HG02885 (cell line): Measurements from ENCODE around the gene ERLIN1.
"Not testable (repeated sequence)": the region's sequence is repeated elsewhere in the genome, so short reads cannot be mapped to it uniquely, and the experiment has no call there.

Experiments
- ATAC-seq: cut with Tn5 transposase; IDR thresholded peaks from one replicate; pipeline ENCODE4 v1.9.1; 2021; ENCODE audit warnings: mild to moderate bottlenecking; ENCODE audit not compliant: unreplicated experiment, poor library complexity

The ERLIN1 gene

DNA sequence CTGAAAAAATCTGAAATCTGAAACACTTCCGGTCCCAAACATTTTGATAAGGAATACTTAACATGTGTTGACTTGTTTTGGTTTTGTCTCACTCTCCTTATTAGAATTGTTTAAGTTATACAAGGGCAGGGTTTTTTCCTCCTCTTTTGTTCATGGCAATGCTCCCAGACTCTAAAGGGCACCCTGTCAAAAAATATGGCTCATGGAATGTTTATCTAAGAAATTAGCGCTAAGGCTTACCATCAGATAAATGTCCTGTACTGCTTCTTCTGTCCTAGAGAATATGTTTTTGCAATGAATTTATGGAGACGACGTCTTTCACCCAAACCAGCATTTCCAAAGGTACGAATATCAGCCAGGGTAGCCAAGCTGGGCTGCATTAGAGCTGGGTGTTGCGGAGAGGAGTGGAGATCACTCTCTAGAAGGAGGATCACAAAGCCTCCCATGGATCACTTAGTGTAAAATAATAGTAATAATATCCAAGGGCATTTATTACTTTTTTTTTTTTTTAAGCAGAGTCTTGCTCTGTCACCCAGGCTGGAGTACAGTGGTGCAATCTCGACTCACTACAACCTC, 46.8 kb downstream of the ERLIN1 start:
- ATAC-seq, result no peak

GRCh38 chr10:100135486-100135885, 50.3 kb downstream of the ERLIN1 start:
- ATAC-seq, result no peak

DNA sequence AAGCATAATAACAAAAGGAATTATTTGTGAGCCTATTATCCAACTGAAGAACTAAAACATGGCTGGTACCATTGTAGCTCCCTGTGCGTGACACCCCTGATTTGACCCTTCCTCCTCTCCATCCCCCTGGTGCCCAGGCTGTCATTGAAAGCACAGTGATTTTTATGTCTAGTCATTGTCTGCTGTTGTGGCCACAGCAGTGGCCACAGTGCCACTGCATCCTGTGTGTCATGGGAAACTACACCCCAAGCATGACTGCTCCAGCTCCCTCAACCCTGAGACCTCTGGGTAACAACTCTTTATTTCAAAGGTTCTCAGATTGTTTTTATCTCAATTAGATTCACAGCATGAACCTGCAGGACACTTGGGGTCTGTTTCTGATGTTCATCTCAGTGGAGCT, 52.0 kb downstream of the ERLIN1 start:
- no peak for ATAC-seq

GRCh38 chr10:100132427-100132826, 53.4 kb downstream of the ERLIN1 start:
- no peak for ATAC-seq

- no peak for ATAC-seq
Observed at GRCh38 chr10:100131571-100131970, 54.3 kb downstream of the ERLIN1 start.

DNA sequence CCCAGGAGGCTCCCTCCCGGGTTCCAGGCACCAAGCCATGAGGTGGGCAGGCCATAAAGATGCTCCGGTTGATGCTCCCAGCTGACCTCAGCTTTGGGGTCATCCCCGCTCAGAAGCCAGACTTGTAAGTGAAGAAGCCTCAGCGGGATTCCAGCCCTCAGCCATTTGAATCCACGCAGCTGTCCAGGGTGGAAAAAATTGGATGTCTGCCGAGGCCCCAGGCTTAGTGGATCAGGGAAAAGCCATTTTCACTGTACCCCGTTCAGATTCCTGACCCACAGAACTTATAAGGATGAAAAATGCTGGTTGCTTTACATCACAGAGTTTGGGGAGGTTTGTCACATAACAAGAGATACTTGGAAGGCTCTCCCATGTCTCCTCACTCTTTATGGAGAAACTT, 55.0 kb downstream of the ERLIN1 start:
- ATAC-seq, result no peak

GRCh38 chr10:100129424-100129823, 56.4 kb downstream of the ERLIN1 start:
- ATAC-seq, result no peak

- ATAC-seq, result no peak
Observed at GRCh38 chr10:100128951-100129350, 56.9 kb downstream of the ERLIN1 start.

DNA sequence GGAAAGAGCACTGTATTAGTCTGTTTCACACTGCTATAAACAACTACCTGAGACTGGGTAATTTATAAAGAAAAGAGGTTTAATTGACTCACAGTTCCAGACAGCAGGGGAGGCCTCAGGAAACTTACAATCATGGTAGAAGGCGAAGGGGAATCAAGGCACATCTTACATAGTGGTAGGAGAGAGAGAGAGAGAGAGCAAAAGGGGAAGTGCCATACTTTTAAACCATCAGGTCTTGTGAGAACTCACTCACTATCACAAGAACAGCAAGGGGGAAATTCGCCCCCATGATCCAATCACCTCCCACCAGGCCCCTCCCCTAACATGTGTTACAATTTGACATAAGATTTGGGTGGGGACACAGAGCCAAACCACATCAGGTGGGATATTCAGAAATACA, 60.5 kb downstream of the ERLIN1 start:
- ATAC-seq, result not testable (repeated sequence)

- ATAC-seq, result no peak
Observed at GRCh38 chr10:100124097-100124496, 61.7 kb downstream of the ERLIN1 start.

DNA sequence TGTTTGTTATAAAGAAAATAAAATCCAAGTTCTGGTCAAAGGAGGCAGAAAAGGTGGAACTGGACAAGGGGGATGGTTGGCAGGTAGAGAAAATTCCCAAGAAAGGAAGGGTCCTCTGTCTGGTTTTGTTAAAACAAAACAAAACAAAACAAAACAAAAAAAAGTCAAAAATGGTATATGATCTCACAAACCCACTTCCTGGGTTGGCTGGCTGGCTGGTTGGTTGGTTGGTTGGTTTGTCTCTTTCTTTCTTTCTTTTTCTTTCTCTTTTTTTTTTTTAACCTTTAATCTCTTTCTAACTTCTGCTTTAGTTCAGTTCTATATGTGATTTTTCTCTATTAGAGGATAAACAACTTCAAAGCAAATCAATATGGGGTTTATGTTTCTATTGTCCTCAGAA, 63.0 kb downstream of the ERLIN1 start:
- ATAC-seq, result no peak

DNA sequence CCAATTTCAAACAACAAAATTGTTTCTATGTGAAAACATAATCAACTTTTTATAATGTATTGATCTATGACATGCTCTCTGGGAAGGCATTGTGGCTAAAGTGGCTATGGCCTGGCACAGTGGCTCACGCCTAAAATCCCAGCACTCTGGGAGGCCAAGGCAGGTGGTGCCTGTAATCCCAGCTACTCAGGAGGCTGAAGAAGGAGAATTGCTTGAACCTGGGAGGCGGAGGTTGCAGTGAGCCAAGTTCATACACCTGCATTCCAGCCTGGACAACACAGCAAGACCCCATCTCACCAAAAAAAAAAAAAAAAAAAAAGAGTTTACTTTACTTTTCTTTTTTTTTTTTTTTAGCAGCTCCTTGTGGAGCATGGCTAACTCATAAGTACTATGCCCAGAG, 65.3 kb downstream of the ERLIN1 start:
- ATAC-seq, result no peak

DNA sequence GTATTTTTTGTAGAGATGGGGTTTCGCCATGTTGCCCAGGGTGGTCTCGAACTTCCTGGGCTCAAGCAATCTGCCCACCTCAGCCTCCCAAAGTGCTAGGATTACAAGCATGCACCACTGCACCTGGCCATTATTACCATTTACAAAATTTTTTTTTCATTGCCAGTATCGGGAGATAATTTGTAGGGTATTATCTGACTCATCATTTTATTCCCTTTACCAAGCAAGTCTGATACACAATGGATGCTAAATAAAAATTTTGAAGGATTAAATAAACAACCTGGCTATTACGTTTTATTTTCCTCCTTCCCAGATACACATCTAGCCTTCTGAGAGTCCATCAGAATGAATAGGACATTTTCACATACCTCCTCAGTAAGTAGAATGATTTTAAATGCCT, 66.1 kb downstream of the ERLIN1 start:
- no peak for ATAC-seq

DNA sequence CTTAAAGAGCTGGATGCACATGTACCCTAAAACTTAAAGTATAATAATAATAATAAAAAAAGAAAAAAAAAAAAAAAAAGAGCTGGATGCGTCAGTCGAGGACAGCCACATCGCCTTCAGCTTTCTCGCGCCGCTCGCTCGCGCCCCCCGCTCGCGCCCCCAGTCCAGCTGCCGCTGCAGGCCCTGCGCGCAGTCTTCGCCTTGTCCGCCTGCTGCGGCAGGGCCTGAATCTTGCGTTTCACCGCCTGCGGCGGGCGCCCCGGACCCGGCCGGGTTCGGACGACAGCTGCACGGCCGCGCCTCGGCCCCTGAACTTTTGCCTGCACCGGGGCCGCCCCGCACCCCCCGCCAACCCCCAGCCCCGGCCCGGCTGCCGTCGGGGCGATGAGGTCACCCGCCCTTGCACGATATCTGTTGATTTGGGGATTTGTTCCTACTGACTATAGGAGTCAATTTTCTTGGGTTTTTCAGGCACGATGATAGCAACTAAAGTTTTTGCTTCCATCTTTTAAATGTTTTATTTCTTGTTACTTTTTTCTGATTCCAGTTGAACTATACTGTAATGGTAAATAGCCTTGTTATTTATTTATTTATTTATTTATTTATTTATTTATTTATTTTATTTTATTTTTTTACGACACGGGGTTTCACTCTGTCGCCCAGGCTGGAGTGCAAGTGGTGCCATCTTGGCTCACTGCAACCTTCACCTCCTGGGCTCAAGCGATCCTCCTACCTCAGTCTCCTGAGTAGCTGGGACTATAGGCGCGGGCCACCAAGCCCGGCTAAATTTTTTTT, 70.7 kb downstream of the ERLIN1 start:
- ATAC-seq, result no peak

- no peak for ATAC-seq
Observed at GRCh38 chr10:100114460-100114859, 71.4 kb downstream of the ERLIN1 start.

- ATAC-seq, result no peak
Observed at GRCh38 chr10:100109670-100110069, 76.2 kb downstream of the ERLIN1 start.

DNA sequence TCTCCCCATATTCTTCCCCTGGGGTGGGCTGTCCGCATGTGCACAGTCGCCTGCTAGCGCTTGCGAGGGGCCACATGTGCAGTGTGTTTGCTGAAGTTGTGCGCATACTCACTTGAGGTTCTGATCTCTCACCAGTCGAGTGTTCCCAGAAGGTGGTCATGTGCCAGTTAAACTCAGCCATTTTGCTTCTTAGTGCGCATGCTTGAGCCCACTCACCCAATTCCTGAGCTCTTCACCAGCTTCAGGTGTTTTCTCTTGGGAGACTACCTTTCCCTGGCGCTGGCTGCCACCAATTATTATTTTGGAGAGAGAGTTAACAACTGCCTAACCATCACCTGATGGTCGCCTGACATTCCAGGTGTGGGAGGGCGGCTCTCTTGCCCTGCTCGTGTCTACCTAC, 79.0 kb downstream of the ERLIN1 start:
- no peak for ATAC-seq

DNA sequence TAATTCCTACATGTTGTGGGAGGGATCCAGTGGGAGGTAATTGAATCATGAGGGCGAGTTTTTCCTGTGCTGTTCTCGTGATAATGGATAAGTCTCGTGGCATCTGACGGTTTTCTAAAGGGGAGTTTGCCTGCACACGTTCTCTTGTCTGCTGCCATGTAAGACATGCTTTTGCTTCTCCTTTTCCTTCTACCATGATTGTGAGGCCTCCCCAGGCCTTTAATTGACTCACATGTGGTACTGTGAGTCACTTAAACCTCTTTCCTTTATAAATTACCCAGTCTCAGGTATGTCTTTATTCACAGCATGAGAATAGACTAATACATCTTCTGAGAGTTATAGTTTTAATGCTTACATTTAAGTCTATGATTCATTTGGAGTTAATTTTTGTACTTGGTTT, 81.5 kb downstream of the ERLIN1 start:
- no peak for ATAC-seq

- ATAC-seq, result no peak
Observed at GRCh38 chr10:100103581-100103980, 82.2 kb downstream of the ERLIN1 start.

DNA sequence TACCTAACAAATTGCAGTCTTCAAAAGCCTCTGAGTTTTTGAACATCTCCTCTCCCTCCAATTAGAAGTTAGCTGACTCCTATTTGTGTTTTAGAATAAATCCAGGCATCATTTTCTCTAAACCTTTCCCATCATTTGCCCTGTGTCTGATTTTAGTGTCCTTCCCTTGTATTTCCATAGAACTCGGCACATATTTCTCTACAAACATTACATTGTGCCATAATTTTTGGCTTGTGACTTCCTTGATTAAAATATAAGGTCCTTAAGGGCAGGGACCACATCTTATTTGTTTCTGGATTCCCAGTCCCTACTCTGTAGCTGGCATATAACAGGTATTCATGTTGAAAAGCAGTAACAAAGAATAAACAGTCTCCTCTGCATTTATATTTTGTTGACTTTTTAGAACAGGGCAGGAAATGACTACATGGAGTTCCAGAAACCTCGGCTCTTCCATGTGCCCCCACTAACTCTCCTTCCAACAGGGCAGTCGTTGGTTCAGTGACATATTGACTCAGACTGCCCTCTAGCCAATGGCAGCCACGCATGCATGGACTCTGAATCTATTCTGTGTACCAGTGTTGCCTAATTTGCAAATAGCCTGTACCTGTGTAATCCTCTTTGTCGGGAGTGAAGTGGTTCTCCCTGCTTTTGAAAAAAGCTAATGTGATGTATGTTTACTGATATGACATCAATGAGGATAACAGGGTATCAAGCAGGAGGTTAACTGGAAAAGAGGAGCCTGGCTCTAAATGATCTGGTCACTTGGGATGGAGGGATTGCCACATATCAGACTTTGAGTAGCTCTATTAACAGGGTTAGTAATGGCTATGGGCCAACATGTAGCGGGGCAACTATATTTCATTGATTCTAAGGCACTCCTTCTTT, 84.4 kb downstream of the ERLIN1 start:
- no peak for ATAC-seq

DNA sequence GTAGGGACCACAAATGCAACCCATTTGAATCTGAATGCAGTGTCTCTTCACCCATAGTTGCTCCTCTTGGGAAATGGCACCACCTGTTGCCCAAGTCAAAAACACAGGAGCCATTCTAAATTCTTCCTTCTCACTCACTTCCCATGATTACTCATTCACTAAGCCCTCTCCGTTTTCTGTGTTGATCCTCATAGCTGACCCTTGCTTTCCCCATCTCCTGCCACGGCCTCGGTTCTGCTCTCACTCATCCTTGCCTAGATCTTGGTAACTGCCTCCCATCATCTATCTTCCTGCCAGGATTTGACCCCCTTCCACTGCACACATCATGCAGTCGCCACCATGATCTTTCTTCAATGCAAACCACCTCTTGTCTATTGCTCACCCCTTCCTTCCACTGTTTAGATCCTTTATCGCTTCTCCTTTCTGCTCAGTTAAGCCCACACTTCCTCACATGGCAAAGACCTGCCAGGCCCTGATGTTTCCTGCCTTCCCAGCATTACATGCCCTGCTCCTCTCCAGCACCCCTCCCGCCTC, 85.1 kb downstream of the ERLIN1 start:
- no peak for ATAC-seq
